NB4 (cell line): Measurements from ENCODE around the gene CHMP2A.

Experiments
- CTCF ChIP-seq: IDR thresholded peaks from one replicate; pipeline ENCODE4 v1.5.1; 2012; ENCODE audit warnings: low read depth, low read length
- MAX ChIP-seq: IDR thresholded peaks from 2 replicates; pipeline ENCODE4 v1.6.1; 2011; ENCODE audit warnings: low read depth, low read length

- TF ChIP-seq MAX (no peak), CTCF (no peak)
Observed at GRCh38 chr19:58551577-58552471, 3.1 kb downstream of the CHMP2A start.
